HL-60 (cell line): Measurements from ENCODE around the gene IL1B.

Source experiments
- DNase-seq, 2 experiments: peaks; one replicate each; pipeline ENCODE4 v3.0.0-alpha.2; 2010 to 2020; ENCODE audit warnings: low read depth in 1 of 2, low spot score in 1 of 2
- H3K27ac ChIP-seq: fragments of 250-450 bp; sonication (Bioruptor Pico); replicated peaks from 2 replicates; pipeline ENCODE4 v1.5.1; 2020; ENCODE audit warnings: mild to moderate bottlenecking, moderate library complexity
- H3K27me3 ChIP-seq: fragments of 250-450 bp; sonication (Bioruptor Pico); 2 replicates; pipeline ENCODE4 v1.5.1; 2021; ENCODE audit warnings: mild to moderate bottlenecking, moderate library complexity; ENCODE audit not compliant: insufficient read depth, poor library complexity, severe bottlenecking
- H3K4me3 ChIP-seq: replicated peaks from 2 replicates; pipeline ENCODE4 v1.5.1; 2011; ENCODE audit warnings: mild to moderate bottlenecking, control low read depth, low read length; ENCODE audit not compliant: insufficient read depth
- CTCF ChIP-seq: IDR thresholded peaks from one replicate; pipeline ENCODE4 v1.5.1; 2011; ENCODE audit warnings: low read length, control low read depth, inconsistent platforms; ENCODE audit not compliant: insufficient read depth
- GABPA ChIP-seq: IDR thresholded peaks from 2 replicates; pipeline ENCODE4 v1.6.1; 2012; ENCODE audit warnings: low read depth
- POLR2AphosphoS5 ChIP-seq: IDR thresholded peaks from 2 replicates; pipeline ENCODE4 v1.6.1; 2012; ENCODE audit warnings: low read depth
- REST ChIP-seq: IDR thresholded peaks from 2 replicates; pipeline ENCODE4 v1.6.1; 2012; ENCODE audit warnings: low read depth; ENCODE audit not compliant: insufficient replicate concordance
- SPI1 ChIP-seq: IDR thresholded peaks from 2 replicates; pipeline ENCODE4 v1.6.1; 2012; ENCODE audit warnings: low read depth, mild to moderate bottlenecking, borderline replicate concordance

IL1B gene

GRCh38 chr2:112870841-112871835, 34.6 kb upstream of the IL1B start:
- no peak overlapping the region for H3K27ac ChIP-seq
- H3K27me3 ChIP-seq: no peaks in the 10 kb centered on the region
- no peak for TF ChIP-seq REST
- peak; percentile 17; the same call in 1 of the 2 replicates for TF ChIP-seq SPI1
- H3K4me3 ChIP-seq: no peak overlapping the region
- peak in 1 of 2 experiments; percentile 26 for DNase-seq

- no peak for DNase-seq
- H3K27ac ChIP-seq: no peak overlapping the region
- no peak for TF ChIP-seq GABPA
- no peak for TF ChIP-seq SPI1
- no peak for TF ChIP-seq POLR2AphosphoS5
- TF ChIP-seq CTCF: no peak
- TF ChIP-seq REST: no peak
- H3K27me3 ChIP-seq: no peaks in the 10 kb centered on the region
- H3K4me3 ChIP-seq: no peak overlapping the region
Observed at GRCh38 chr2:112869258-112869842, 32.8 kb upstream of the IL1B start.

- H3K27me3 ChIP-seq: no peaks in the 10 kb centered on the region
- no peak overlapping the region for H3K4me3 ChIP-seq
- TF ChIP-seq CTCF: no peak
- no peak for TF ChIP-seq SPI1
- TF ChIP-seq POLR2AphosphoS5: no peak
- no peak for TF ChIP-seq REST
- no peak for TF ChIP-seq GABPA
- DNase-seq: no peak
- no peak overlapping the region for H3K27ac ChIP-seq
Observed at GRCh38 chr2:112867701-112868631, 31.4 kb upstream of the IL1B start.
